PC-9 (cell line): Measurements from ENCODE around the gene SUGP1. TPM values are rescaled to one million over a fixed set of nuclear protein-coding genes. Genes with fewer than 3 reads are reported as not detected.

Experiments
- BruUV-seq: library from RNA; stranded (reverse); fragments of 400-500 nt; replicated peaks from 2 replicates; lab custom pipeline; 2021; lab: Mats Ljungman, UMichigan
- CTCF ChIA-PET: fragments of 300-600 bp; sonication (Branson Sonifier 250); formaldehyde crosslinking; loops from one replicate; lab custom pipeline; 2022; ENCODE audit warnings: antibody characterized with exemption; lab: Charles Lee
- POLR2A ChIA-PET: fragments of 300-600 bp; sonication (Branson Sonifier 250); formaldehyde crosslinking; loops from one replicate; lab custom pipeline; 2022; ENCODE audit warnings: antibody characterized with exemption; ENCODE audit not compliant: unreplicated experiment; lab: Charles Lee
- DNase-seq, 2 experiments: peaks; one replicate each; pipeline versions ENCODE4 v3.0.0 to v3.0.0-alpha.2; 2015 to 2022; ENCODE audit warnings: mixed read lengths in 1 of 2
- H2AFZ ChIP-seq: fragments of 200-600 bp; sonication (generic); 2 replicates; pipeline ENCODE4 v1.8.1; 2017; ENCODE audit warnings: antibody characterized with exemption
- H3F3A ChIP-seq: fragments of 200-600 bp; sonication (generic); 2 replicates; pipeline ENCODE4 v1.8.1; 2017; ENCODE audit warnings: antibody characterized with exemption, mild to moderate bottlenecking, low read depth; ENCODE audit not compliant: insufficient read depth
- H3K27ac ChIP-seq: fragments of 200-600 bp; sonication (generic); 2 replicates; pipeline ENCODE4 v1.6.1; 2016; ENCODE audit warnings: mixed run types
- H3K27me3 ChIP-seq: fragments of 200-600 bp; sonication (generic); 2 replicates; pipeline ENCODE4 v1.6.1; 2016; ENCODE audit warnings: low read depth, mixed run types; ENCODE audit not compliant: insufficient read depth
- H3K36me3 ChIP-seq: fragments of 200-600 bp; sonication (generic); 2 replicates; pipeline ENCODE4 v1.6.1; 2016; ENCODE audit warnings: low read depth, mixed run types
- H3K4me1 ChIP-seq: fragments of 200-600 bp; sonication (generic); replicated peaks from 2 replicates; pipeline ENCODE4 v1.6.1; 2016; ENCODE audit warnings: mixed run types; ENCODE audit not compliant: insufficient read depth
- H3K4me2 ChIP-seq: fragments of 200-600 bp; sonication (generic); 2 replicates; pipeline ENCODE4 v1.6.1; 2017; ENCODE audit warnings: mixed run types
- H3K4me3 ChIP-seq: fragments of 200-600 bp; sonication (generic); 2 replicates; pipeline ENCODE4 v1.6.1; 2016; ENCODE audit warnings: mixed run types
- H3K79me2 ChIP-seq: fragments of 200-600 bp; sonication (generic); 2 replicates; pipeline ENCODE4 v1.6.1; 2017; ENCODE audit warnings: low read depth, mixed run types
- H3K9me2 ChIP-seq: fragments of 200-600 bp; sonication (generic); 2 replicates; pipeline ENCODE4 v1.8.1; 2017; ENCODE audit warnings: mild to moderate bottlenecking; ENCODE audit not compliant: insufficient read depth
- H3K9me3 ChIP-seq: fragments of 200-600 bp; sonication (generic); 2 replicates; pipeline ENCODE4 v1.8.1; 2016; ENCODE audit warnings: low read depth; ENCODE audit not compliant: insufficient read depth
- H4K20me1 ChIP-seq: fragments of 200-600 bp; sonication (generic); 2 replicates; pipeline ENCODE4 v1.8.1; 2017; ENCODE audit not compliant: insufficient read depth
- CTCF ChIP-seq: fragments of 200-600 bp; sonication (generic); conservative IDR thresholded peaks from 2 replicates; pipeline ENCODE4 v1.6.1; 2017; ENCODE audit warnings: mixed run types, antibody characterized with exemption, mild to moderate bottlenecking, moderate library complexity
- EZH2 ChIP-seq: fragments of 200-600 bp; sonication (generic); IDR thresholded peaks from 2 replicates; pipeline ENCODE4 v1.8.0; 2017; ENCODE audit warnings: antibody characterized with exemption, low read depth
- intact Hi-C: fragments of 100-400 bp; cut with micrococcal nuclease; formaldehyde crosslinking; loops from one replicate; pipeline ENCODE4 v1.10.0; 2022; ENCODE audit not compliant: unreplicated experiment
- total RNA-seq: library from RNA; stranded (reverse); gene quantifications from 2 replicates; pipeline ENCODE4 v1.2.3, GENCODE V29; 2021

The SUGP1 gene
- total RNA-seq, 1 experiment from 2014 or later = 56.7 TPM

GRCh38 chr19:19296953-19297689 is 23.2 kb downstream of the SUGP1 start:
- no TSS peak for BruUV-seq

GRCh38 chr19:19294914-19295313 is 25.4 kb downstream of the SUGP1 start:
- H2AFZ ChIP-seq = no peak overlapping the region
- H3K4me1 ChIP-seq = no peaks in the 10 kb centered on the region
- no peaks in the 10 kb centered on the region for H3K9me3 ChIP-seq
- H3K27me3 ChIP-seq = no peaks in the 10 kb centered on the region
- no peaks in the 10 kb centered on the region for H3F3A ChIP-seq
- H4K20me1 ChIP-seq = no peaks in the 10 kb centered on the region; the same call in 1 of the 2 replicates
- intact Hi-C loops = no loop called here
- no peak for DNase-seq
- TF ChIP-seq EZH2 (no peak), CTCF (no peak)
- H3K79me2 ChIP-seq = no peaks in the 10 kb centered on the region
- BruUV-seq = no TSS peak
- no peaks in the 10 kb centered on the region for H3K9me2 ChIP-seq
- CTCF ChIA-PET = no interaction called here
- H3K4me3 ChIP-seq = no peak overlapping the region
- no peak overlapping the region for H3K4me2 ChIP-seq
- H3K36me3 ChIP-seq = peaks cover 14% of the 10 kb centered on the region
- H3K27ac ChIP-seq = no peak overlapping the region
- POLR2A ChIA-PET = no interaction called here

More at GRCh38 chr19:19296953-19297689, 23.2 kb downstream of the SUGP1 start:
- CTCF ChIA-PET = no interaction called here
- Histone ChIP-seq H3K27me3 (no peaks in the 10 kb centered on the region), H4K20me1 (no peaks in the 10 kb centered on the region; the same call in 1 of the 2 replicates), H3K79me2 (no peaks in the 10 kb centered on the region), H3K4me2 (no peak overlapping the region), H3K36me3 (peaks cover 18% of the 10 kb centered on the region), H3K9me2 (no peaks in the 10 kb centered on the region), H3F3A (no peaks in the 10 kb centered on the region), H3K9me3 (no peaks in the 10 kb centered on the region), H3K27ac (no peak overlapping the region), H3K4me3 (no peak overlapping the region), H3K4me1 (no peaks in the 10 kb centered on the region), H2AFZ (no peak overlapping the region)
- POLR2A ChIA-PET = no interaction called here
- intact Hi-C loops = no loop called here
- TF ChIP-seq CTCF (no peak), EZH2 (no peak)
- no peak for DNase-seq

GRCh38 chr19:19292607-19293006 is 27.7 kb downstream of the SUGP1 start:
- DNase-seq = no peak
- no TSS peak for BruUV-seq
- no peaks in the 10 kb centered on the region for H3F3A ChIP-seq
- no peak overlapping the region for H3K4me2 ChIP-seq
- no peaks in the 10 kb centered on the region for H3K9me2 ChIP-seq
- peaks cover 25% of the 10 kb centered on the region for H3K36me3 ChIP-seq
- no peaks in the 10 kb centered on the region for H3K4me1 ChIP-seq
- H2AFZ ChIP-seq = no peak overlapping the region
- H4K20me1 ChIP-seq = no peaks in the 10 kb centered on the region
- no peaks in the 10 kb centered on the region for H3K79me2 ChIP-seq
- POLR2A ChIA-PET = no interaction called here
- H3K27me3 ChIP-seq = no peaks in the 10 kb centered on the region
- no peak overlapping the region for H3K4me3 ChIP-seq
- intact Hi-C loops = no loop called here
- H3K27ac ChIP-seq = no peak overlapping the region
- CTCF ChIA-PET = no interaction called here
- TF ChIP-seq CTCF (no peak), EZH2 (no peak)
- H3K9me3 ChIP-seq = no peaks in the 10 kb centered on the region
